NCI-H2081 (cell line): ENCODE data around the gene DNPH1.
A peak's percentile ranks its signal among the peaks of the same experiment; 100 is the strongest.

ENCODE experiments used
- DNase-seq, 2 experiments: peaks; one replicate each; lab custom pipeline; 2025; lab: John Stamatoyannopoulos, UW

The DNPH1 gene

GRCh38 chr6:43211955-43212354, 17.3 kb downstream of the DNPH1 start:
- DNase-seq, result no peak

- DNase-seq, result peak in 1 of 2 experiments; percentile 16
These were observed 22.0 kb downstream of the DNPH1 start for GRCh38 chr6:43207286-43207685.

- no peak for DNase-seq
These were observed 23.4 kb downstream of the DNPH1 start for GRCh38 chr6:43205849-43206248.

- no peak for DNase-seq
These were observed 24.8 kb downstream of the DNPH1 start for GRCh38 chr6:43204271-43205105.

GRCh38 chr6:43203718-43204095, 25.6 kb downstream of the DNPH1 start:
- DNase-seq, result no peak

GRCh38 chr6:43203029-43203717, 26.1 kb downstream of the DNPH1 start:
- no peak for DNase-seq

- no peak for DNase-seq
These were observed 26.8 kb downstream of the DNPH1 start for GRCh38 chr6:43202451-43202850.

GRCh38 chr6:43200541-43200940, 28.7 kb downstream of the DNPH1 start:
- no peak for DNase-seq

GRCh38 chr6:43199912-43200311, 29.4 kb downstream of the DNPH1 start:
- no peak for DNase-seq

GRCh38 chr6:43196337-43196736, 32.9 kb downstream of the DNPH1 start:
- no peak for DNase-seq

- DNase-seq, result no peak
These were observed 35.4 kb downstream of the DNPH1 start for GRCh38 chr6:43193929-43194328.

GRCh38 chr6:43192911-43193310, 36.4 kb downstream of the DNPH1 start:
- DNase-seq, result no peak

GRCh38 chr6:43189776-43190304, 39.4 kb downstream of the DNPH1 start:
- DNase-seq, result no peak

GRCh38 chr6:43188426-43188825, 40.9 kb downstream of the DNPH1 start:
- DNase-seq, result no peak

- DNase-seq, result no peak
These were observed 41.5 kb downstream of the DNPH1 start for GRCh38 chr6:43187821-43188220.

GRCh38 chr6:43186706-43187105, 42.6 kb downstream of the DNPH1 start:
- no peak for DNase-seq

GRCh38 chr6:43186019-43186418, 43.3 kb downstream of the DNPH1 start:
- DNase-seq, result no peak

- no peak for DNase-seq
These were observed 43.8 kb downstream of the DNPH1 start for GRCh38 chr6:43185391-43185985.

GRCh38 chr6:43184268-43184985, 44.9 kb downstream of the DNPH1 start:
- no peak for DNase-seq

GRCh38 chr6:43183441-43183840, 45.8 kb downstream of the DNPH1 start:
- no peak for DNase-seq

- DNase-seq, result peak; percentile 56 to 77
These were observed 47.1 kb downstream of the DNPH1 start, which contains the start of gene CUL9 for GRCh38 chr6:43181942-43182860. Gene CUL9, plus strand, starts transcription at chr6:43182196. Its CDS starts 2,115 bp downstream, at chr6:43184311.
